Left ventricle myocardium inferior (tissue), 1 donor: Measurements from ENCODE around the gene PLEKHO2. TPM values are rescaled to one million over a fixed set of nuclear protein-coding genes. Genes with fewer than 3 reads are reported as not detected.

Experiments
- DNase-seq: peaks from one replicate; pipeline ENCODE4 v3.0.0-alpha.2; 2020
- H3K27ac ChIP-seq: fragments of 200-600 bp; replicated peaks from 2 replicates; pipeline ENCODE4 v1.8.0; 2021
- H3K27me3 ChIP-seq: fragments of 200-600 bp; 2 replicates; pipeline ENCODE4 v1.8.0; 2021; ENCODE audit warnings: low read depth
- H3K36me3 ChIP-seq: fragments of 200-600 bp; 2 replicates; pipeline ENCODE4 v1.8.0; 2021
- H3K4me1 ChIP-seq: fragments of 200-600 bp; 2 replicates; pipeline ENCODE4 v1.8.0; 2021
- H3K4me3 ChIP-seq: fragments of 200-600 bp; 2 replicates; pipeline ENCODE4 v1.8.0; 2021; ENCODE audit warnings: mild to moderate bottlenecking, moderate library complexity
- H3K9me3 ChIP-seq: fragments of 200-600 bp; replicated peaks from 2 replicates; pipeline ENCODE4 v1.8.0; 2021
- CTCF ChIP-seq: fragments of 200-600 bp; IDR thresholded peaks from 2 replicates; pipeline ENCODE4 v1.8.0; 2021; ENCODE audit warnings: antibody characterized with exemption, mild to moderate bottlenecking, borderline replicate concordance
- intact Hi-C: fragments of 100-400 bp; cut with micrococcal nuclease; formaldehyde crosslinking; loops from one replicate; pipeline ENCODE4 v1.11.0; 2022
- total RNA-seq: library from RNA; stranded (reverse); fragmentation: NEBNext Ultra II Directional; extraction: Animal tissue kit (Norgen Biotek cat#: 25700); gene quantifications from one replicate; pipeline ENCODE4 v1.2.1, GENCODE V29; 2021
- donor health status: DM: no; HTN: yes; CAD: no; lungs with severe emphysema.

The PLEKHO2 gene
- total RNA-seq, 1 donor from 2014 or later = 8.0 TPM

GRCh38 chr15:64895285-64896065, 53.8 kb downstream of the PLEKHO2 start:
- Histone ChIP-seq H3K27me3 (no peaks in the 10 kb centered on the region), H3K4me1 (peaks cover 62% of the 10 kb centered on the region), H3K9me3 (peaks cover 5% of the 10 kb centered on the region), H3K4me3 (peak overlapping the region; percentile 57), H3K27ac (peak overlapping the region; percentile 94), H3K36me3 (no peaks in the 10 kb centered on the region)
- intact Hi-C loops = loop anchor here (10.0 kb wide), 1 partner anchor 51 kb away; the partner anchor contains the start of gene PLEKHO2
- no peak for TF ChIP-seq CTCF
- no peak for DNase-seq

- DNase-seq = peak; percentile 11
- no peaks in the 10 kb centered on the region for H3K36me3 ChIP-seq
- no peaks in the 10 kb centered on the region for H3K27me3 ChIP-seq
- no peak overlapping the region for H3K4me3 ChIP-seq
- H3K27ac ChIP-seq = peak overlapping the region; percentile 94
- peaks cover 62% of the 10 kb centered on the region for H3K4me1 ChIP-seq
- peaks cover 15% of the 10 kb centered on the region for H3K9me3 ChIP-seq
- TF ChIP-seq CTCF = no peak
- intact Hi-C loops = loop anchor here (10.0 kb wide), 1 partner anchor 52 kb away; the partner anchor contains the start of gene PLEKHO2
Measured at GRCh38 chr15:64896371-64897069, 54.8 kb downstream of the PLEKHO2 start.

- no peak for TF ChIP-seq CTCF
- no peaks in the 10 kb centered on the region for H3K36me3 ChIP-seq
- H3K4me3 ChIP-seq = no peak overlapping the region
- peaks cover 61% of the 10 kb centered on the region for H3K4me1 ChIP-seq
- peak; percentile 73 for DNase-seq
- intact Hi-C loops = loop anchor here (10.0 kb wide), 1 partner anchor 53 kb away; the partner anchor contains the start of gene PLEKHO2
- no peaks in the 10 kb centered on the region for H3K27me3 ChIP-seq
- H3K9me3 ChIP-seq = peaks cover 18% of the 10 kb centered on the region
- peak overlapping the region; percentile 94 for H3K27ac ChIP-seq
Measured at GRCh38 chr15:64897345-64897985, 55.8 kb downstream of the PLEKHO2 start.

GRCh38 chr15:64898406-64898805, 56.7 kb downstream of the PLEKHO2 start:
- peak; percentile 2 for DNase-seq
- Histone ChIP-seq H3K9me3 (peaks cover 18% of the 10 kb centered on the region), H3K4me3 (no peak overlapping the region), H3K36me3 (no peaks in the 10 kb centered on the region), H3K27ac (peak overlapping the region; percentile 94), H3K27me3 (no peaks in the 10 kb centered on the region), H3K4me1 (peaks cover 51% of the 10 kb centered on the region)
- TF ChIP-seq CTCF = no peak
- intact Hi-C loops = loop anchor here (10.0 kb wide), 1 partner anchor 54 kb away; the partner anchor contains the start of gene PLEKHO2

- DNase-seq = peak; percentile 1
- Histone ChIP-seq H3K36me3 (no peaks in the 10 kb centered on the region), H3K9me3 (peaks cover 18% of the 10 kb centered on the region), H3K4me3 (no peak overlapping the region), H3K27me3 (no peaks in the 10 kb centered on the region), H3K27ac (no peak overlapping the region), H3K4me1 (peaks cover 28% of the 10 kb centered on the region)
- no peak for TF ChIP-seq CTCF
- intact Hi-C loops = no loop called here
Measured at GRCh38 chr15:64901141-64901540, 59.4 kb downstream of the PLEKHO2 start.
